ENCODE data around the gene PLAAT3.

DNA sequence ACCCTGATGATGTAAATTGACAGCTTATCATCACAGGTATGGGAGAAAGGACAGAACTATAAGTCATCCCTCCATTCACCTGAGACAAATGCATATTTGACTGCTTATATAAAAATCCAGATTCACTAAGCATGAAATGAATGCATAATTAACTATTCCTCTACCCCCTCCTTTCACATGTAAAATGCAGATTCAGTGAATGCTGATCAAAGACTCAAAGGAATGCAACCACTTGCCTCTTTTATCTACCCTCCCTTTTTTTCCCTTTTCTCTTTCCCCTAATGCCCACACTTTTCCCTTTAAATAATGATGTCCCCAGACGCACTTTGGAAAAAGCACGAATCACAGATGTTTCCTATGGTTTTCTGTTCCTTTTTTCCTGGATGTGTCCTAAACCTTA, 82.1 kb downstream of the PLAAT3 start:
- TF ChIP-seq, protein P1, sequence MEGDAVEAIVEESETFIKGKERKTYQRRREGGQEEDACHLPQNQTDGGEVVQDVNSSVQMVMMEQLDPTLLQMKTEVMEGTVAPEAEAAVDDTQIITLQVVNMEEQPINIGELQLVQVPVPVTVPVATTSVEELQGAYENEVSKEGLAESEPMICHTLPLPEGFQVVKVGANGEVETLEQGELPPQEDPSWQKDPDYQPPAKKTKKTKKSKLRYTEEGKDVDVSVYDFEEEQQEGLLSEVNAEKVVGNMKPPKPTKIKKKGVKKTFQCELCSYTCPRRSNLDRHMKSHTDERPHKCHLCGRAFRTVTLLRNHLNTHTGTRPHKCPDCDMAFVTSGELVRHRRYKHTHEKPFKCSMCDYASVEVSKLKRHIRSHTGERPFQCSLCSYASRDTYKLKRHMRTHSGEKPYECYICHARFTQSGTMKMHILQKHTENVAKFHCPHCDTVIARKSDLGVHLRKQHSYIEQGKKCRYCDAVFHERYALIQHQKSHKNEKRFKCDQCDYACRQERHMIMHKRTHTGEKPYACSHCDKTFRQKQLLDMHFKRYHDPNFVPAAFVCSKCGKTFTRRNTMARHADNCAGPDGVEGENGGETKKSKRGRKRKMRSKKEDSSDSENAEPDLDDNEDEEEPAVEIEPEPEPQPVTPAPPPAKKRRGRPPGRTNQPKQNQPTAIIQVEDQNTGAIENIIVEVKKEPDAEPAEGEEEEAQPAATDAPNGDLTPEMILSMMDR (IDR thresholded peaks at IDR 0.05) = no peak
- TF ChIP-seq POLR2AphosphoS5 (IDR thresholded peaks at IDR 0.05) = no peak
- no peak for TF ChIP-seq EP300 (IDR thresholded peaks at IDR 0.05)

Measured in suprapubic skin (tissue), 4 donors.